ENCODE measurements around the gene TSPOAP1. TPM values are rescaled to one million over a fixed set of nuclear protein-coding genes. Genes with fewer than 3 reads are reported as not detected.

The TSPOAP1 gene
- total RNA-seq, 1 experiment from 2014 or later, result 4.3 TPM

DNA sequence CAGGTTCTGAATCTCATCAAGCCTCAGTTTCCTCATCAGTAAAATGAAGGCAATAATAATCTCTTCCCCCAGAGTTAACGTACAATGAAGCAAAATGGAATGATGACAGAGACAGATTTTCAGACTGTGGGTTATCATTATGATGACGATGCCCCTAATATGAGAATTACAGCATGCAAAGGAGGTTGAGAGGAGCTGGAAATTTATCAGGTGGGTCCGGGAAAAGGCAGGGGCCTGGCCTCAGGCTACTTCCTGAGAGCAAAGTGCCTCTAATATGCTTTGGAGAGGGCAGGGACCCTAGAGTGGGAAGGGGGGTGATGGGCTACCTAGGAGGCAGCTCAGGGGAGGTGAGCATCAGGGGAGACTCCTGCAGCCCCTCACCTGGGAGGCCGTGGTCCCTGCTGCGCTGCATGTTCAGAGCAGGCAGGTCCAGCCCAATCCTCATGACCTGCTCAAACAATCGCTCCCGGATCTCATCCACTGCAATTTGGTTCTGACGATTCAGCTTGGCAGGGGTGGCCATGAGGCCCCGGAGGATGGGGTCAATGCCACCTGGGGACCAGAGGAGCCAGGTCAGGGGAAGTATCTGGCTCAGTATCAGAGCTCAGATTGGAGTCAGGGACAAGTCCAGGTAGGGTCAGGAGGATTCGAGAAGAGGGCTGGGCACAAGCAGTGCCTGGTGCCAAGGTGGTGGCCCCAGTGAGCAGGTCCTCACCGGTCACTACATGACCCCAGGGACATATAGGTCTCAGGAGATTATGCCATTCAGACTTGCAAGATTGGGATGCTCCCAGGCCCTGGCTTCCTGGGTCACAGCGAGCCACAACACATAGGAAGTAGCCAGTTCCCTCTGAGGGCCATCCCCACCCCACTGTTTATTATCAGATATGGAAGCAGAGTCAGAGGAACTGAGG is 56.0 kb downstream of the TSPOAP1 start:
- H3K36me3 ChIP-seq (ENCODE audit: low read depth, low read length), result no peaks in the 10 kb centered on the region
- H3K9ac ChIP-seq (ENCODE audit: low read length), result no peak overlapping the region
- ChIA-PET CTCF (no interaction called here), POLR2A (ENCODE audit: unreplicated experiment) (no interaction called here)
- ATAC-seq (no peak), DNase-seq (no peak)
- H3K79me2 ChIP-seq (ENCODE audit: low read length), result no peaks in the 10 kb centered on the region
- no peaks in the 10 kb centered on the region for H3F3A ChIP-seq (ENCODE audit: low read length, unreplicated experiment)
- H3K27ac ChIP-seq (ENCODE audit: low read length), result no peak overlapping the region
- H3K27me3 ChIP-seq (ENCODE audit: low read length), result peaks cover 27% of the 10 kb centered on the region; the same call in 1 of the 2 replicates
- no peak for TF ChIP-seq EZH2phosphoT487 (IDR thresholded peaks at IDR 0.05; ENCODE audit: borderline replicate concordance, low read length)
- H3K9me2 ChIP-seq (replicated peaks; ENCODE audit: low read length), result no peaks in the 10 kb centered on the region
- H3K9me3 ChIP-seq (ENCODE audit: low read length), result no peaks in the 10 kb centered on the region
- intact Hi-C loops (cut with micrococcal nuclease), result no loop called here
- no peak overlapping the region for H3K4me2 ChIP-seq (ENCODE audit: low read length)
- H4K20me1 ChIP-seq (ENCODE audit: low read length), result no peaks in the 10 kb centered on the region
- no peak overlapping the region for H2AFZ ChIP-seq (ENCODE audit: low read length)
- H3K4me1 ChIP-seq (ENCODE audit: insufficient read depth, low read length), result no peaks in the 10 kb centered on the region
- no TSS peak for BruUV-seq (replicated peaks)
- no peak overlapping the region for H3K4me3 ChIP-seq (ENCODE audit: low read length)

GRCh38 chr17:58271216-58271931 is 57.2 kb downstream of the TSPOAP1 start:
- Histone ChIP-seq H3K4me1 (ENCODE audit: insufficient read depth, low read length) (no peaks in the 10 kb centered on the region), H3K27me3 (ENCODE audit: low read length) (peaks cover 40% of the 10 kb centered on the region), H3K4me2 (ENCODE audit: low read length) (no peak overlapping the region), H3F3A (ENCODE audit: low read length, unreplicated experiment) (no peaks in the 10 kb centered on the region), H3K9ac (ENCODE audit: low read length) (no peak overlapping the region), H3K4me3 (ENCODE audit: low read length) (no peak overlapping the region), H3K9me2 (replicated peaks; ENCODE audit: low read length) (no peaks in the 10 kb centered on the region), H3K9me3 (ENCODE audit: low read length) (no peaks in the 10 kb centered on the region), H4K20me1 (ENCODE audit: low read length) (no peaks in the 10 kb centered on the region), H3K36me3 (ENCODE audit: low read depth, low read length) (no peaks in the 10 kb centered on the region), H2AFZ (ENCODE audit: low read length) (no peak overlapping the region), H3K79me2 (ENCODE audit: low read length) (no peaks in the 10 kb centered on the region), H3K27ac (ENCODE audit: low read length) (no peak overlapping the region)
- ATAC-seq (no peak), DNase-seq (no peak)
- ChIA-PET CTCF (no interaction called here), POLR2A (ENCODE audit: unreplicated experiment) (no interaction called here)
- no TSS peak for BruUV-seq (replicated peaks)
- intact Hi-C loops (cut with micrococcal nuclease), result no loop called here
- TF ChIP-seq, protein P1, sequence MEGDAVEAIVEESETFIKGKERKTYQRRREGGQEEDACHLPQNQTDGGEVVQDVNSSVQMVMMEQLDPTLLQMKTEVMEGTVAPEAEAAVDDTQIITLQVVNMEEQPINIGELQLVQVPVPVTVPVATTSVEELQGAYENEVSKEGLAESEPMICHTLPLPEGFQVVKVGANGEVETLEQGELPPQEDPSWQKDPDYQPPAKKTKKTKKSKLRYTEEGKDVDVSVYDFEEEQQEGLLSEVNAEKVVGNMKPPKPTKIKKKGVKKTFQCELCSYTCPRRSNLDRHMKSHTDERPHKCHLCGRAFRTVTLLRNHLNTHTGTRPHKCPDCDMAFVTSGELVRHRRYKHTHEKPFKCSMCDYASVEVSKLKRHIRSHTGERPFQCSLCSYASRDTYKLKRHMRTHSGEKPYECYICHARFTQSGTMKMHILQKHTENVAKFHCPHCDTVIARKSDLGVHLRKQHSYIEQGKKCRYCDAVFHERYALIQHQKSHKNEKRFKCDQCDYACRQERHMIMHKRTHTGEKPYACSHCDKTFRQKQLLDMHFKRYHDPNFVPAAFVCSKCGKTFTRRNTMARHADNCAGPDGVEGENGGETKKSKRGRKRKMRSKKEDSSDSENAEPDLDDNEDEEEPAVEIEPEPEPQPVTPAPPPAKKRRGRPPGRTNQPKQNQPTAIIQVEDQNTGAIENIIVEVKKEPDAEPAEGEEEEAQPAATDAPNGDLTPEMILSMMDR (conservative IDR thresholded peaks at IDR 0.05; ENCODE audit: low read depth, low read length), result no peak
- no peak for TF ChIP-seq EZH2 (IDR thresholded peaks at IDR 0.05; ENCODE audit: low read length, unreplicated experiment)
- no peak for TF ChIP-seq EZH2phosphoT487 (IDR thresholded peaks at IDR 0.05; ENCODE audit: borderline replicate concordance, low read length)

GRCh38 chr17:58270476-58271215 is 57.9 kb downstream of the TSPOAP1 start:
- ChIA-PET CTCF (no interaction called here), POLR2A (ENCODE audit: unreplicated experiment) (no interaction called here)
- Histone ChIP-seq H3K9ac (ENCODE audit: low read length) (no peak overlapping the region), H3K4me3 (ENCODE audit: low read length) (no peak overlapping the region), H3K27ac (ENCODE audit: low read length) (no peak overlapping the region), H2AFZ (ENCODE audit: low read length) (no peak overlapping the region), H3F3A (ENCODE audit: low read length, unreplicated experiment) (no peaks in the 10 kb centered on the region), H4K20me1 (ENCODE audit: low read length) (no peaks in the 10 kb centered on the region), H3K9me2 (replicated peaks; ENCODE audit: low read length) (no peaks in the 10 kb centered on the region), H3K4me1 (ENCODE audit: insufficient read depth, low read length) (no peaks in the 10 kb centered on the region), H3K36me3 (ENCODE audit: low read depth, low read length) (no peaks in the 10 kb centered on the region), H3K79me2 (ENCODE audit: low read length) (no peaks in the 10 kb centered on the region), H3K9me3 (ENCODE audit: low read length) (no peaks in the 10 kb centered on the region), H3K4me2 (ENCODE audit: low read length) (no peak overlapping the region), H3K27me3 (ENCODE audit: low read length) (peaks cover 41% of the 10 kb centered on the region)
- BruUV-seq (replicated peaks), result no TSS peak
- intact Hi-C loops (cut with micrococcal nuclease), result no loop called here
- ATAC-seq (peak; percentile 68), DNase-seq (peak; percentile 31)
- TF ChIP-seq, protein P1 (conservative IDR thresholded peaks at IDR 0.05; ENCODE audit: low read depth, low read length), result peak; percentile 64
- no peak for TF ChIP-seq EZH2 (IDR thresholded peaks at IDR 0.05; ENCODE audit: low read length, unreplicated experiment)

Data from PC-3 (cell line).